Omental fat pad (tissue), 4 donors: ENCODE measurements around the gene VWA5A. TPM values are rescaled to one million over a fixed set of nuclear protein-coding genes. Genes with fewer than 3 reads are reported as not detected.
"Not testable (repeated sequence)": the region's sequence is repeated elsewhere in the genome, so short reads cannot be mapped to it uniquely, and the experiment has no call there.

Experiments
- ATAC-seq: fragments of 150-250 bp; one replicate; pipeline ENCODE4 v1.9.1; 2016; ENCODE audit warnings: mild to moderate bottlenecking, moderate library complexity; ENCODE audit not compliant: low FRiP score
- DNase-seq: peaks from one replicate; pipeline ENCODE4 v3.0.0-alpha.2; 2019; ENCODE audit warnings: low spot score
- total RNA-seq, 4 donors: library from RNA; depleted of rRNA; stranded (reverse); fragments of >200 nt; gene quantifications; one replicate each; pipeline ENCODE4 v1.1.0, GENCODE V29; 2016
- TF ChIP-seq, protein P1 (sequence below), 3 donors: fragments of 450-650 bp; IDR thresholded peaks; one replicate each; pipeline ENCODE4 v1.5.1; 2016 to 2017; ENCODE audit warnings: antibody characterized with exemption in 3 of 3, mild to moderate bottlenecking in 3 of 3, moderate library complexity in 2 of 3

Gene VWA5A
- total RNA-seq, 4 donors from 2014 or later: 9.7 to 19.5 (median 15.0) TPM

DNA sequence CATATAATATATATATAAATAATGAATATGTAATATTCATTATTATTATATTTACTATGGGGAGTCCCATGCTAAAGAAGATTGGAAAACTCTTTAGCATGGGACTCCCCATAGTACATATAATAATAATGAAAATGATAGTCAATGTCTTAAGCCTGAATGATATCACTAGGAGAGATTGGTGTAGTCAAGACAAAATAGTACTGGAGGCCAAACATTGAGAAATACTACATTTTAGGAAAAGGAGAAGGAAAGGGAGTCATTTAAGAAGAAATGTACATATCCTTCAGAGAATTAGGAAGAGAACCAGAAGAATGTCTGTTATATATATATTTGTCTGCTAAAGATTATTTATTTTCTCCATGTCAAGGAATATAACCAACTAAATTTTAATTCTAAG lies 5.0 kb upstream of the VWA5A start:
- TF ChIP-seq, protein P1, sequence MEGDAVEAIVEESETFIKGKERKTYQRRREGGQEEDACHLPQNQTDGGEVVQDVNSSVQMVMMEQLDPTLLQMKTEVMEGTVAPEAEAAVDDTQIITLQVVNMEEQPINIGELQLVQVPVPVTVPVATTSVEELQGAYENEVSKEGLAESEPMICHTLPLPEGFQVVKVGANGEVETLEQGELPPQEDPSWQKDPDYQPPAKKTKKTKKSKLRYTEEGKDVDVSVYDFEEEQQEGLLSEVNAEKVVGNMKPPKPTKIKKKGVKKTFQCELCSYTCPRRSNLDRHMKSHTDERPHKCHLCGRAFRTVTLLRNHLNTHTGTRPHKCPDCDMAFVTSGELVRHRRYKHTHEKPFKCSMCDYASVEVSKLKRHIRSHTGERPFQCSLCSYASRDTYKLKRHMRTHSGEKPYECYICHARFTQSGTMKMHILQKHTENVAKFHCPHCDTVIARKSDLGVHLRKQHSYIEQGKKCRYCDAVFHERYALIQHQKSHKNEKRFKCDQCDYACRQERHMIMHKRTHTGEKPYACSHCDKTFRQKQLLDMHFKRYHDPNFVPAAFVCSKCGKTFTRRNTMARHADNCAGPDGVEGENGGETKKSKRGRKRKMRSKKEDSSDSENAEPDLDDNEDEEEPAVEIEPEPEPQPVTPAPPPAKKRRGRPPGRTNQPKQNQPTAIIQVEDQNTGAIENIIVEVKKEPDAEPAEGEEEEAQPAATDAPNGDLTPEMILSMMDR (IDR thresholded peaks at IDR 0.05): no peak
- no peak for ATAC-seq
- DNase-seq: no peak

DNA sequence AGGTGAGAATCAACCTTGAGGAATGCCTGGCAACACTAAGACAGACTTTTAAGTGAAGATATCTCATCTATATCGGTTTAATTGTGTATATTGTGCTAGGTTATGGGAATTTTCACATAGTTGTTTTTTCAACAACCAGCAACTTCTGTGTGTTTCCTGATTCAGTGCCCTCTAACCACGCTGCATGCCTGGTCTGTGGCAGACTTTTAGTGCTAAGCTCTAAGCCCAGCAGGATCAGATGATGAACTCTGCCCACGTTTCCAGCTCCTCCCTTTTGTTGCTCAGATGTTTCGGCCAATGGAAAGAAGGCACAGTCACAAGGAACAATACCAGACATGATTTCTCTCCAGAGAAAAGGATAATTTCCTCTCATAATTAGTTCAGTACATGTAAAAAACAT lies 1.4 kb upstream of the VWA5A start:
- no peak for DNase-seq
- TF ChIP-seq, protein P1 (IDR thresholded peaks at IDR 0.05): no peak
- ATAC-seq: no peak

DNA sequence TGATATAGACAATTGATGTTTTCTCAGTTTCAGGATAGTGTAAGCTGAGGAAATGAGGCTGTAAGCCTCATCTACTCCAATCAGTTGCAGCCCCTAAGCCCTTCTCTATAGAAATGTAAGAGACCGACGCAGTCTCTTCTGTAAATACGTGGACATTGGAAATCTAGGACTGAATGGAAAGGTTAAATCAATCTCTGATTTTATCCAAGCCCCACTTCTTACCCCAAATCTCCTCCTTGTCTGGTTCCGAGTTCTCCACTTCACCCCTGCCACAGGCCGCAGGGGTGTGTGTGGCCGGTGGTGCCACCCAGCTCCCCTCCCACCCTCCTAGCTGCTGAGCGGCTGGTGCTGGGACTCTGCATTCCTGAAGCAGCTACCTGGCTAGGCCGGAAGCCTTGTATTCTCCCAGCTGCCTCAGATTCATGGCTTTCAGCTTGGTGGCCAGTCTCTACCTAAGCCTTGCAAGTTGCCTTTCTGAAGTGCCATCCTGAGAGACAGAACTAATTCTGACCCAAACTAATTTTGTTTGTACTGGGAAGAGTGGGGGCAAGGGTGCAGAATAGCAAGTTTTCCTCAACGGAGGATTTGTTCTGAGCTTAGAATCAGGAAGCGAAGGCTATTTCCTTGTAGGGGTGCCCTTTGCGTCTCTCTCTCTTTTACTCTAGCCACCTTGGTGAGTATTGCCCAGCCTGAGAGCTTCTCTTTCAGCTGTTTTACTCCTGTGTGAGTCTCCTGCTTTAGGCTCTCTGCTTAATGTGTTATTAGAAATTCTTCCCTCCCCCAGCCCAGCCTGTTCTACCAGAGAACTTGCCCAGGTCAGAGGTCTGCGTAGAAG lies 749 bp downstream of the VWA5A start:
- DNase-seq: no peak

DNA sequence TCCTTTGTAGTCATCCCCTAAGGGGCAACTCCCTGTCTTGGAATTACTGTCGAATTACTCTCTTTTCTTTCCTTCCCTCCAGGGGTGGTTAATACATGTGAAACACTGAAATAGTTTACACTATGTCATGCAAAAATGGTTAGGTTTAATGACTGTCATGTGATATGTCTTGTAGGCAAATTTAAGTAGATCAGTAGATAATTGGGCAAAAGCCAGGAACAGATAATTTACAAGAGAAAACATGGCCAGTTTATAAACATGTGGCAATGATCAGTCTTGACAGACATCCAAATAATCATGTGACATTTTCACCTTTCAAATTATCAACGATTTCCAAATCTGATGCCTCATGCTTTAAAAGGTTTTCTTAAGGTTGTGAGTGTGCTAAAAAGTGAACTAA lies 3.9 kb downstream of the VWA5A start:
- TF ChIP-seq, protein P1 (IDR thresholded peaks at IDR 0.05): no peak
- no peak for ATAC-seq
- DNase-seq: no peak

More for the DNA sequence above, 749 bp downstream of the VWA5A start:
- peak; percentile 39 for ATAC-seq
- TF ChIP-seq, protein P1 (IDR thresholded peaks at IDR 0.05): no peak

DNA sequence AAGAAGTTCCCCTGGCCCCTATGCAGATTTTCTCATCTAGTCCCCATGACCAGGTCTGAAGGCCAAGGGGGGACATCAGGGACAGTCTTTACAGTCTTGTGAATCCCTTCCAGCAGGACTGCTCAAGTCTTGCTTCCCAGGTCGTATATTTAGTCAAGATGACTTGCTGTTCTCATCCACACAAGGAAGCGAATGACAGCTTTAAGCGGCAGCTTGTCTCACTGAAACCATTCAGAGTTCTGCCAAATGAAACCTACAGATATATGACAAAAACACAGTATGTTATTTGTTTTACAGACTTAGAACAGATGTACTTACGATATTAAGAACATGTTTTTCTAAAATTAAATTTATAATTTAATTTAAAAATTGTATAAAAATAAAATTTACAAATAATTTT lies 5.6 kb downstream of the VWA5A start:
- TF ChIP-seq, protein P1 (IDR thresholded peaks at IDR 0.05): no peak
- no peak for ATAC-seq

DNA sequence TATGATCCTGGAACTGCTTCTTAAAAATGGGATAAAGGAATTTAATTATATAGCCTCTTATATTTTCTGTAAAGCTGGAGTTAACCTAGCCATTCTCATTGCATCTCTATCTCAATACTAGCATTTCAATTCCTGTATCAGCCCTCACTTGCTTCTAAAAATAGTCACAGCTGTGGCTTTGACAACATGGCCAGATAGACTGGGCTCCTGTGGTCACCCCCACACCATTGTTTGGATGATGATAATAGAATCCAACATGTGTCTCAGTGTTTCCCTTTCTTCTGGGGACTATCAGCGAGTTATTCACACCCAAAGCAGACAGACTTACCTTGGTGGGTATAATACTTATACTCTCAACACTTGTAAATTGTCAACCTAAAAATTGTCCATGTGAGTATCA lies 6.9 kb downstream of the VWA5A start:
- DNase-seq (no peak), ATAC-seq (no peak)
- TF ChIP-seq, protein P1 (IDR thresholded peaks at IDR 0.05): no peak

More for the DNA sequence above, 5.6 kb downstream of the VWA5A start:
- no peak for DNase-seq

DNA sequence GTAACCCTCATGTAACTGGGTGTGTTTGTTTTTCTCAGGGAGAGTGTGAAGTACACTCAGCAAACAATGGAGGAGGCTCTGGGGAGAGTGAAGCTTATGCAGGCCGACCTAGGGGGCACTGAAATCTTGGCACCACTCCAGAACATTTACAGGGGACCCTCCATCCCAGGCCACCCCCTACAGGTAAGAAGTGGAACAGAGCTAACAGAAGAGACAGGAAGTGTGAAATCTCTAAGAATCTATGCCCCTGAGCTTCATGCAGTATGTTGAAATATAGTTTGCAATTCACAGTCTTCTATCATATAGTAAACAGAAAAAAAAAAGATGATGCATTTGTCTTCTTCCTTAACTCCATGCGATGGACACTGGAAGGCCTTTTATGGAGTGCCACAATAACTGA lies 8.4 kb downstream of the VWA5A start:
- DNase-seq (no peak), ATAC-seq (no peak)

DNA sequence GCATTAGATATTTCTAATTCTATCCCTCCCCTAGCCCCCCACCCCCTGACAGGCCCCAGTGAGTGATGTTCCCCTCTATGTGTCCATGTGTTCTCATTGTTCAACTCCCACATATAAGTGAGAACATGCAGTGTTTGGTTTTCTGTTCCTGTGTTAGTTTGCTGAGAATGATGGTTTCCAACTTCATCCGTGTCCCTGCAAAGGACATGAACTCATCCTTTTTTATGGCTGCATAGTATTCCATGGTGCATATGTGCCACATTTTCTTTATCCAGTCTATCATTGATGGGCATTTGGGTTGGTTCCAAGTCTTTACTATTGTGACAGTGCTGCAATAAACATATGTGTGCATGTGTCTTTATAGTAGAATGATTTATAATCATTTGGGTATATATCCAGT lies 11.9 kb downstream of the VWA5A start:
- ATAC-seq, DNase-seq: not testable (repeated sequence)

More for the DNA sequence above, 8.4 kb downstream of the VWA5A start:
- TF ChIP-seq, protein P1 (IDR thresholded peaks at IDR 0.05): no peak
